ENCODE results near the gene GPBAR1.

GPBAR1 gene

GRCh38 chr2:218269900-218270720 is 9.3 kb downstream of the GPBAR1 start, which contains the start of the genes AAMP and PNKD:
Gene AAMP, minus strand, starts transcription at chr2:218270137. Its CDS starts 51 bp downstream, at chr2:218270086.
Gene PNKD, plus strand, starts transcription at chr2:218270519. Its CDS starts 17 bp downstream, at chr2:218270536.
- no peaks in the 10 kb centered on the region for H3K36me3 ChIP-seq (ENCODE audit: control insufficient read depth, insufficient read depth, low read length)
- no peaks in the 10 kb centered on the region for H3K27me3 ChIP-seq (ENCODE audit: control insufficient read depth, insufficient read depth, low read length)
- peaks cover 8% of the 10 kb centered on the region for H3K4me1 ChIP-seq

DNA sequence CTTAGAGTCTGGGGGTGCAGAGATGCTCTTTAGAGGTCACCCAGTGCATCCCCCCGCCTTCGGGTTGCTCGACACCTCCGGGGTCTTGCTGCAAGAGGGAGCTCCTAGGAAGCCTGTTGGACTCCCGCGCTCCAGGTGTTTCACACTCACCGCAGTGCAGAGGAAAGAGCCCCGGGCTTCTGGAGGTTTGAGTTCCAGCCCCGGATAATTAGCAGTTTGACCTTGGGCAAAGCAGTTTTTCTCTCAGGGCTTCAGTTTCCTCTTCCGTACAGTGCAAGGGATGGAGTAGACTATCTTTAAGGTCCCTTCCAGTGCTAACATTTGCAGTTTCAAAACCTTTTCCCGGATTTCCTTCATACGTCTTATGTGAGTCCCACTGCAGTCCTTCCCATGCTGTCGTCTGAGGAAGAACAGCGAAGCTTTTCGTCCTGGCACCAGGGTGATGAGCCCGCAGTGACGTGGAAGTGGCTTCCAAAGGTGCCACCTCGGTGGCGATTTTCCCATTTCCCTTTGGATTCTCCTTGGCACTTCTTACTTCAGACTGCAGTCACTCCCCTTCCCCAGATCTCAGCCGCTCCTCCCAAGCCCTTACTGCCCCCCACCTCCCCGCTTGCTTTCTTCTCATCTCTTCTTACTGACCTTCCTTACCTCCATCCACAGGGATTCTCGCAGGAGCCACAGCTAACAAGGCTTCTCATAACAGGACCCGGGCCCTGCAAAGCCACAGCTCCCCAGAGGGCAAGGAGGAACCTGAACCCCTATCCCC is 10.1 kb downstream of the GPBAR1 start:
- TF ChIP-seq, protein P1, sequence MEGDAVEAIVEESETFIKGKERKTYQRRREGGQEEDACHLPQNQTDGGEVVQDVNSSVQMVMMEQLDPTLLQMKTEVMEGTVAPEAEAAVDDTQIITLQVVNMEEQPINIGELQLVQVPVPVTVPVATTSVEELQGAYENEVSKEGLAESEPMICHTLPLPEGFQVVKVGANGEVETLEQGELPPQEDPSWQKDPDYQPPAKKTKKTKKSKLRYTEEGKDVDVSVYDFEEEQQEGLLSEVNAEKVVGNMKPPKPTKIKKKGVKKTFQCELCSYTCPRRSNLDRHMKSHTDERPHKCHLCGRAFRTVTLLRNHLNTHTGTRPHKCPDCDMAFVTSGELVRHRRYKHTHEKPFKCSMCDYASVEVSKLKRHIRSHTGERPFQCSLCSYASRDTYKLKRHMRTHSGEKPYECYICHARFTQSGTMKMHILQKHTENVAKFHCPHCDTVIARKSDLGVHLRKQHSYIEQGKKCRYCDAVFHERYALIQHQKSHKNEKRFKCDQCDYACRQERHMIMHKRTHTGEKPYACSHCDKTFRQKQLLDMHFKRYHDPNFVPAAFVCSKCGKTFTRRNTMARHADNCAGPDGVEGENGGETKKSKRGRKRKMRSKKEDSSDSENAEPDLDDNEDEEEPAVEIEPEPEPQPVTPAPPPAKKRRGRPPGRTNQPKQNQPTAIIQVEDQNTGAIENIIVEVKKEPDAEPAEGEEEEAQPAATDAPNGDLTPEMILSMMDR (IDR thresholded peaks at IDR 0.05), result no peak
- H3K27me3 ChIP-seq (ENCODE audit: control insufficient read depth, insufficient read depth, low read length), result no peaks in the 10 kb centered on the region
- H3K4me3 ChIP-seq (ENCODE audit: low read depth, low read length), result peak overlapping the region; percentile 96
- H3K36me3 ChIP-seq (ENCODE audit: control insufficient read depth, insufficient read depth, low read length), result no peaks in the 10 kb centered on the region
- H2AFZ ChIP-seq, result peak overlapping the region; percentile 54
- peak overlapping the region; percentile 13 for H3K27ac ChIP-seq
- no peak overlapping the region for H3K9ac ChIP-seq
- peaks cover 8% of the 10 kb centered on the region for H3K4me1 ChIP-seq
- H3K79me2 ChIP-seq, result peaks cover 8% of the 10 kb centered on the region
- H3K9me3 ChIP-seq (ENCODE audit: control insufficient read depth, low read length), result no peaks in the 10 kb centered on the region
- H3K4me2 ChIP-seq (ENCODE audit: low read length), result peak overlapping the region; percentile 79

More at GRCh38 chr2:218269900-218270720, 9.3 kb downstream of the GPBAR1 start, which contains the start of the genes AAMP and PNKD:
- Histone ChIP-seq H3K9ac (peak within 1 kb of the TSS; percentile 87), H2AFZ (peak within 1 kb of the TSS; percentile 91), H3K9me3 (ENCODE audit: control insufficient read depth, low read length) (no peaks in the 10 kb centered on the region), H3K27ac (peak within 1 kb of the TSS; percentile 66), H3K4me2 (ENCODE audit: low read length) (peak within 1 kb of the TSS; percentile 92), H3K4me3 (ENCODE audit: low read depth, low read length) (peak within 1 kb of the TSS; percentile 96), H3K79me2 (peaks cover 8% of the 10 kb centered on the region)
- TF ChIP-seq, protein P1 (IDR thresholded peaks at IDR 0.05), result peak; percentile 11

- Histone ChIP-seq H3K4me3 (ENCODE audit: low read depth, low read length) (peak overlapping the region; percentile 96), H3K27me3 (ENCODE audit: control insufficient read depth, insufficient read depth, low read length) (no peaks in the 10 kb centered on the region), H3K4me1 (peaks cover 8% of the 10 kb centered on the region), H3K27ac (no peak overlapping the region), H3K9me3 (ENCODE audit: control insufficient read depth, low read length) (no peaks in the 10 kb centered on the region), H3K36me3 (ENCODE audit: control insufficient read depth, insufficient read depth, low read length) (no peaks in the 10 kb centered on the region), H3K79me2 (peaks cover 8% of the 10 kb centered on the region), H3K9ac (no peak overlapping the region), H2AFZ (no peak overlapping the region), H3K4me2 (ENCODE audit: low read length) (peak overlapping the region; percentile 79)
- TF ChIP-seq, protein P1 (IDR thresholded peaks at IDR 0.05), result no peak
These were observed 10.6 kb downstream of the GPBAR1 start for GRCh38 chr2:218271487-218271797.

DNA sequence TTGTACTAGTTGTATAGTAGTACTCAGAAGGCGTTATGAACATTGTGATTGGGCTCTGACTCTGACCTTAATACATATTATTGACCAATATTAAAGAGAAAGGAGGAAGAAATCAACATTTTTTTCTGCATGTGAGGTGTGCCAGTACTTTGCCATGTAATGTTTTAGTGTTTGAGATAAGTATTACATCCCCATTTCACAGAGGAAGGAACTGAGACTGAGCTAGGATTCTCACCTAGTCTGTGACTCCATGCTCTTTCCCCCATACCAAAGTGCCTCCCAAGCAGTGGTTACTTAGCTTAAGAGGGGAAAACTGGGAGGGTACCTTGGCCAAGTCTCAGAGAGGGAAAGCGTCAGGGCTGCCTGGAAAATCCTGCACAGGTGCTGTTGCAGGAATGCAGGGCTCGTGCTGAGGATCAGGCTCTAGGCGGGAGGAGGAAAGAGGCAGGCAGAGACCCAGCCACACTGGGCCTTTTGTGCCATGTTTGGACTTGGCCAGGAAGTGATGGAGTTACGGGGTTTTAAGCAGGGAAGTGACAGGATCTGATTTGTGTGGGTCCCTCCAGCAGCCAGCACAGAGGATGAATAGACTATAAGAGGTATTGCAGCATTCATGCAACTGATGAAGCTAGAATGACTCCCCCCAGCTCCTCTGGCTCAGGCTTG is 11.2 kb downstream of the GPBAR1 start:
- Histone ChIP-seq H3K9ac (no peak overlapping the region), H3K4me2 (ENCODE audit: low read length) (peak overlapping the region; percentile 79), H3K4me1 (peaks cover 8% of the 10 kb centered on the region), H3K4me3 (ENCODE audit: low read depth, low read length) (no peak overlapping the region), H3K27me3 (ENCODE audit: control insufficient read depth, insufficient read depth, low read length) (no peaks in the 10 kb centered on the region), H3K9me3 (ENCODE audit: control insufficient read depth, low read length) (no peaks in the 10 kb centered on the region), H3K79me2 (peaks cover 8% of the 10 kb centered on the region), H2AFZ (no peak overlapping the region), H3K36me3 (ENCODE audit: control insufficient read depth, insufficient read depth, low read length) (no peaks in the 10 kb centered on the region), H3K27ac (no peak overlapping the region)
- TF ChIP-seq, protein P1 (IDR thresholded peaks at IDR 0.05), result no peak

Measured in parathyroid adenoma (tissue), 2 donors.